ENCODE results near the gene PAN2.

DNA sequence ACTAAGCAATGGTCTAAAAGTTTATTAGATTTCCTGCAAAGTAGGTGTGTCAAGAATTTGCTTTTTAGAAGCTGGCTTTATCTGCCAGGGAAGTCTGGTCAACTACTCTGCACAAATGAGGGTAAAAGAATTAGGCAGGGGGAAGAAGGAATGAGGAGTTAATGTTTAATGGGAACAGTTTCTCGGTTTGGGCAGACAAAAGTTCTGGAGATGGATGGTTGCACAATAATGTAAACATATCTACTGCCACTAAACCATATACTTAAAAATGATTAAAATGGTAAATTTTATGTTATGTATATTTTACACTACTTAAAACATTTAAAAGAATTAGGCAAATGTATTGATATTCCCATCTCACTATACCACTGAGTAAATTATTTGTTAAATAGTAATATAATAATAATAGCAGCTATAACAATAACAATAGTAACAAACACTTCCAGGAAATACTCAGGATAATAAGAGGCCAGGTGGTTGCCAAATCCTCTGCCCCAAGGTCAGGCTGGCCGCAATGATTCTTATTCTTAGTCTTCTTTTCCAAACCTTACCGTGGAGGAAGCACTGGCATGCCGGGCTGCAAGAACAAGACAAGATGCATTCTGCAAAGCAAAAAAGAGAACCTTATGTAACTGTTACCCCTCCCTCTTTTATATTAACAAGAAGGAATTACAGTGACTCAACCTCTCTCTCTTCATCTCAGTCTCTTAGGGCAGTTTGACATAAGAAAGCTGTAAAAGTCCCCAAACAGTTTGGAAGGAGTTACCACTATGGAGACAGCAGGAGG lies 47.6 kb downstream of the PAN2 start:
- TF ChIP-seq, protein P1, sequence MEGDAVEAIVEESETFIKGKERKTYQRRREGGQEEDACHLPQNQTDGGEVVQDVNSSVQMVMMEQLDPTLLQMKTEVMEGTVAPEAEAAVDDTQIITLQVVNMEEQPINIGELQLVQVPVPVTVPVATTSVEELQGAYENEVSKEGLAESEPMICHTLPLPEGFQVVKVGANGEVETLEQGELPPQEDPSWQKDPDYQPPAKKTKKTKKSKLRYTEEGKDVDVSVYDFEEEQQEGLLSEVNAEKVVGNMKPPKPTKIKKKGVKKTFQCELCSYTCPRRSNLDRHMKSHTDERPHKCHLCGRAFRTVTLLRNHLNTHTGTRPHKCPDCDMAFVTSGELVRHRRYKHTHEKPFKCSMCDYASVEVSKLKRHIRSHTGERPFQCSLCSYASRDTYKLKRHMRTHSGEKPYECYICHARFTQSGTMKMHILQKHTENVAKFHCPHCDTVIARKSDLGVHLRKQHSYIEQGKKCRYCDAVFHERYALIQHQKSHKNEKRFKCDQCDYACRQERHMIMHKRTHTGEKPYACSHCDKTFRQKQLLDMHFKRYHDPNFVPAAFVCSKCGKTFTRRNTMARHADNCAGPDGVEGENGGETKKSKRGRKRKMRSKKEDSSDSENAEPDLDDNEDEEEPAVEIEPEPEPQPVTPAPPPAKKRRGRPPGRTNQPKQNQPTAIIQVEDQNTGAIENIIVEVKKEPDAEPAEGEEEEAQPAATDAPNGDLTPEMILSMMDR (IDR thresholded peaks at IDR 0.05) = no peak
- TF ChIP-seq POLR2A (IDR thresholded peaks at IDR 0.05) = no peak

All from thyroid gland (tissue), 4 donors.